GM18951 (cell line): ENCODE data around the gene EVA1C.
"Not testable (repeated sequence)": the region's sequence is repeated elsewhere in the genome, so short reads cannot be mapped to it uniquely, and the experiment has no call there.

Experiments
- POLR2A ChIP-seq: IDR thresholded peaks from 4 replicates; pipeline ENCODE4 v1.6.1; 2011; ENCODE audit warnings: mild to moderate bottlenecking; ENCODE audit not compliant: insufficient read length, insufficient read depth; ENCODE audit errors: extremely low read depth
- in situ Hi-C: fragments of 300-500 bp; cut with MboI; formaldehyde crosslinking; loops from one replicate; pipeline ENCODE4 v1.12.0; 2022; ENCODE audit warnings: low sequenced_read_pairs, mixed read lengths, inconsistent platforms; ENCODE audit not compliant: unreplicated experiment

EVA1C gene

GRCh38 chr21:32559006-32559610 is 146.6 kb downstream of the EVA1C start:
- TF ChIP-seq POLR2A: no peak
- in situ Hi-C loops: no loop called here

DNA sequence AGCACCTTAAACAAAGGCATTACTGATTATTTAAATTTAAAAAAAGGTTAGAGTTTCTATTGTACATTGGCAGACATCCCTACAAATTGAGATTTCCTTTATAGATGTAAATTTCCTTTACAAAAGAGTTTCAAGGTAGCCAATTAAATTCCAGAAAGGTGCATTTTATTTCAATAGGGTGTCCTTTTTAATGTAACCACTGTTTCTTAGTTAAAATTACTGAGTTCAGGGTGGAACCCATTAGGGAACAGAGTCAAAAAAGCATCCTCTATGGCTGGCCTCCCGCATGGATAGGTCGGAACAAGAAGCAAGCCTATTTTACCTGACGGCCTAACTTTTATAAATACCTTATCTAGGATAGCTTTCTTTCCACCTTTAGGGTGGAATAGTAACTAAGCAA is 148.4 kb downstream of the EVA1C start:
- in situ Hi-C loops: no loop called here
- no peak for TF ChIP-seq POLR2A

DNA sequence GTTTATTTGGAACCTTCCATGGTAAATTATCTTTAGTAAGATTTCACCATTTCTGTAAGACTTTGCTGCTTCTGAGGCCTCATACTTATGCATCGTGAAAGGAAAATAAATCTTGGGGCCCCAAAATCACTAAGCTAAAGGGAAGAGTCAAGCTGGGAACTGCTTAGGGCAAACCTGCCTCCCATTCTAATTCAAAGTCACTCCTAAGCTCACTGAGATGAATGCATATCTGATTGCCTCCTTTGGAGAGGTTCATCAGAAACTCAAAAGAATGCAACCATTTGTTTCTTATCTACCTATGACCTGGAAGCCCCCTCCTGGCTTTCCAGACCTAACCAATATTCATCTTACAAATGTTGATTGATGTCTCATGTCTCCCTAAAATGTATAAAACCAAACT is 149.0 kb downstream of the EVA1C start:
- in situ Hi-C loops: not testable (repeated sequence)

GRCh38 chr21:32562426-32562825 is 149.9 kb downstream of the EVA1C start:
- no peak for TF ChIP-seq POLR2A
- in situ Hi-C loops: no loop called here

GRCh38 chr21:32562915-32563314 is 150.4 kb downstream of the EVA1C start:
- no peak for TF ChIP-seq POLR2A
- in situ Hi-C loops: no loop called here
